Skeletal muscle satellite cell (primary cell): ENCODE data around the gene CRKL.

Source experiments
- H3K27me3 ChIP-seq: 2 replicates; pipeline ENCODE4 v1.7.0; 2013; ENCODE audit warnings: low read length; ENCODE audit not compliant: control insufficient read depth, insufficient read depth
- H3K36me3 ChIP-seq: 2 replicates; pipeline ENCODE4 v1.7.0; 2013; ENCODE audit warnings: mild to moderate bottlenecking, control low read depth, low read length; ENCODE audit not compliant: insufficient read depth
- H3K4me1 ChIP-seq: 2 replicates; pipeline ENCODE4 v1.7.0; 2013; ENCODE audit warnings: low read length; ENCODE audit not compliant: control insufficient read depth, insufficient read depth
- H3K4me2 ChIP-seq: 2 replicates; pipeline ENCODE4 v1.7.0; 2013; ENCODE audit warnings: mild to moderate bottlenecking, low read length
- H3K4me3 ChIP-seq: 2 replicates; pipeline ENCODE4 v1.7.0; 2013; ENCODE audit warnings: low read length
- H3K9ac ChIP-seq: 2 replicates; pipeline ENCODE4 v1.7.0; 2013; ENCODE audit warnings: mild to moderate bottlenecking, low read depth, low read length, moderate library complexity
- H3K9me3 ChIP-seq: replicated peaks from 2 replicates; pipeline ENCODE4 v1.7.0; 2013; ENCODE audit warnings: mild to moderate bottlenecking, control low read depth, low read length

The CRKL gene

DNA sequence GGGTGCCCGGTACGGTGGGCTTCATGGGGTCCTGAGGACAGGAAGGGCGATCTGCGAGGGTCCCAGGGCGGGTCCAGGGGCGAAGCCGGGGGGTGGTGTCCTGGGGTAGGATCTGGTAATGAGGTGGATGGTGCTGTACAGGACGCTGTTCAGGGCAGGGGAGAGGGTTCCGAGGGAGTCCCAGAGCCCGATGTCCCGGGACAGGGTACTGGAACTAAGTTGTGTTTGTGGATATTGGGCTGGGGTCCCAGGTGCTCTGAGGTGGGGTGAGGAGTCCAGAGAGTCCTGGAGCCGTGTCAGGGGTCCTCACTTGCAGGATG, 65.3 kb downstream of the CRKL start:
- peaks cover 8% of the 10 kb centered on the region for H3K9me3 ChIP-seq
- H3K27me3 ChIP-seq: no peaks in the 10 kb centered on the region
- H3K4me2 ChIP-seq: peak overlapping the region; percentile 92
- peak overlapping the region; percentile 96 for H3K4me3 ChIP-seq
- peaks cover 20% of the 10 kb centered on the region for H3K36me3 ChIP-seq
- H3K9ac ChIP-seq: peak overlapping the region; percentile 91
- peaks cover 26% of the 10 kb centered on the region for H3K4me1 ChIP-seq

DNA sequence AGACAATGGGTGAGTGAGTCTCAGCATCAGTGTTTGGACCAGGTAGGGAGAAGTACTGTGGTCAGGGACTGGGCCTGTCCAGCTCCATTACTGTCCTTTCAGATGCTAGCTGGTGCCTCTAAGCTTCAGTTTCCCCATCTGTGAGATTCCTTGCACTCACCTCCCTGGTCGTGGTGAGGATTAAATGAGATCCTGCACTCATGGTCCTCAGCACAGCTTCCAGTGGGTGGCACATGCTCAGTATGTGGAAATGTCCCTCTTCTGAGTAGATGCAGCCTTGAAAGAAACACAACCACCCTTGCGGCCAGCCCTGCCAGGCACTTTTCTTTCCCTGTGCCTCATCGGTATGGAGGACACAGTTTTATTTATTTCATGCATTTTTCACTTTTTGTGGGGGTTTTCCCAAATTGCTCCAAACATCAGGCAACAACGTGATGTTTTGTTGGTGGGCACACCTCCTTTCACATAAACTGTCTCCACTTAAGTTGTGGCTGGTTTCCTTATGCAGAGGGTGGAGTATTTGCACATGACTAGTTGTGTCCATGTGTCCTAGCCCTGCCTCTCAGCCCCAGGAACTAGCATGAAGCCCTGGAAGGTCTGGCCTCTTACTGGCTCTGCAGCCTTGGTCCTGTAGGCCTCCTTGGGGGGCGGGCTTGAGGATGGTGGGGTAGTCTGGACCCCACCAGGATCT, 66.0 kb downstream of the CRKL start:
- H3K4me3 ChIP-seq: peak overlapping the region; percentile 96
- H3K4me1 ChIP-seq: peaks cover 26% of the 10 kb centered on the region
- H3K4me2 ChIP-seq: peak overlapping the region; percentile 92
- peaks cover 8% of the 10 kb centered on the region for H3K9me3 ChIP-seq
- H3K27me3 ChIP-seq: no peaks in the 10 kb centered on the region
- peak overlapping the region; percentile 91 for H3K9ac ChIP-seq
- peaks cover 27% of the 10 kb centered on the region for H3K36me3 ChIP-seq

GRCh38 chr22:20985720-20986119, 68.5 kb downstream of the CRKL start:
- Histone ChIP-seq H3K27me3 (no peaks in the 10 kb centered on the region), H3K4me1 (peaks cover 18% of the 10 kb centered on the region), H3K9me3 (no peaks in the 10 kb centered on the region), H3K4me2 (no peak overlapping the region), H3K36me3 (peaks cover 41% of the 10 kb centered on the region), H3K9ac (no peak overlapping the region), H3K4me3 (no peak overlapping the region)

- Histone ChIP-seq H3K4me2 (no peak overlapping the region), H3K4me3 (no peak overlapping the region), H3K4me1 (peaks cover 13% of the 10 kb centered on the region), H3K9me3 (no peaks in the 10 kb centered on the region), H3K9ac (no peak overlapping the region), H3K27me3 (no peaks in the 10 kb centered on the region), H3K36me3 (peaks cover 45% of the 10 kb centered on the region)
Observed at GRCh38 chr22:20986365-20986764, 69.2 kb downstream of the CRKL start.

- Histone ChIP-seq H3K9me3 (no peaks in the 10 kb centered on the region), H3K4me1 (peaks cover 10% of the 10 kb centered on the region), H3K4me2 (no peak overlapping the region), H3K4me3 (no peak overlapping the region), H3K36me3 (peaks cover 55% of the 10 kb centered on the region), H3K9ac (no peak overlapping the region), H3K27me3 (no peaks in the 10 kb centered on the region)
Observed at GRCh38 chr22:20987375-20987774, 70.2 kb downstream of the CRKL start.

GRCh38 chr22:20988573-20989322, 71.5 kb downstream of the CRKL start:
- Histone ChIP-seq H3K4me1 (no peaks in the 10 kb centered on the region), H3K4me3 (no peak overlapping the region), H3K27me3 (no peaks in the 10 kb centered on the region), H3K9me3 (no peaks in the 10 kb centered on the region), H3K9ac (no peak overlapping the region), H3K36me3 (peaks cover 67% of the 10 kb centered on the region), H3K4me2 (no peak overlapping the region)

- H3K27me3 ChIP-seq: no peaks in the 10 kb centered on the region
- H3K4me2 ChIP-seq: no peak overlapping the region
- H3K4me1 ChIP-seq: no peaks in the 10 kb centered on the region
- H3K9ac ChIP-seq: no peak overlapping the region
- no peaks in the 10 kb centered on the region for H3K9me3 ChIP-seq
- no peak overlapping the region for H3K4me3 ChIP-seq
- H3K36me3 ChIP-seq: peaks cover 63% of the 10 kb centered on the region
Observed at GRCh38 chr22:20989323-20990138, 72.3 kb downstream of the CRKL start.

- Histone ChIP-seq H3K27me3 (no peaks in the 10 kb centered on the region), H3K4me2 (no peak overlapping the region), H3K4me1 (no peaks in the 10 kb centered on the region), H3K9ac (no peak overlapping the region), H3K36me3 (peaks cover 66% of the 10 kb centered on the region), H3K4me3 (no peak overlapping the region), H3K9me3 (no peaks in the 10 kb centered on the region)
Observed at GRCh38 chr22:20990184-20991180, 73.3 kb downstream of the CRKL start.

- Histone ChIP-seq H3K4me1 (no peaks in the 10 kb centered on the region), H3K36me3 (peaks cover 61% of the 10 kb centered on the region), H3K9me3 (no peaks in the 10 kb centered on the region), H3K27me3 (no peaks in the 10 kb centered on the region), H3K9ac (no peak overlapping the region), H3K4me2 (no peak overlapping the region), H3K4me3 (no peak overlapping the region)
Observed at GRCh38 chr22:20991252-20992055, 74.2 kb downstream of the CRKL start.

- Histone ChIP-seq H3K9me3 (no peaks in the 10 kb centered on the region), H3K4me3 (no peak overlapping the region), H3K4me1 (no peaks in the 10 kb centered on the region), H3K36me3 (peaks cover 62% of the 10 kb centered on the region), H3K27me3 (no peaks in the 10 kb centered on the region), H3K9ac (no peak overlapping the region), H3K4me2 (no peak overlapping the region)
Observed at GRCh38 chr22:20992056-20992442, 74.8 kb downstream of the CRKL start.
